Medulla oblongata (tissue), 1 donor: ENCODE measurements around the gene DHX16.

ENCODE experiments used
- DNase-seq: peaks from one replicate; pipeline ENCODE4 v3.0.0-alpha.2; 2015; ENCODE audit errors: extremely low spot score

The DHX16 gene

DNA sequence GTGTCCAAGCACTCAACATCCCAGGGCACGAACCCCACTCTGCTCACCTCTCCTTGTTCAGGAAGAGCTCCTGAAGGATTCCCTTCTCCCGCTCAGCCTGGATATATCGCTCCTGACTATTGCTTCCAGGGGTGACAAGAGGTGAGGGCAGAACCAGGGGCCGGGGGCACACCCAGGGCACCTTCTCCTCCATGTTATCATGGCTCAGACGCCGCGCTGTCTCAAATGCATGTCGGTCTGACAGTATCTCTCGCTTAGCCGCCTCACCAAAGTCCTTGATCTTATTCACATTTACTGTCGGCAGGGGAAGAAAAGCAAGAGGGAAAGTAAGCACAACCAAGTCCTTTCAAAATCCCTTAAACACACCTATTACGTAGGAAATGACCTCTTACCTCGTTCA is 68.8 kb downstream of the DHX16 start:
- DNase-seq: no peak
